HG03108 (cell line): Measurements from ENCODE around the gene SMIM45.
A peak's percentile ranks its signal among the peaks of the same experiment; 100 is the strongest.

Source experiments
- ATAC-seq: cut with Tn5 transposase; IDR thresholded peaks from one replicate; pipeline ENCODE4 v1.9.1; 2021; ENCODE audit warnings: moderate library complexity; ENCODE audit not compliant: unreplicated experiment

Gene SMIM45

GRCh38 chr22:41998361-41999261 is 46.7 kb downstream of the SMIM45 start, which contains the start of gene WBP2NL:
WBP2NL (plus strand) TSS chr22:41998788; CDS start chr22:41998819, 31 bp downstream.
- ATAC-seq = peak; percentile 58

- ATAC-seq = no peak
Measured at GRCh38 chr22:42000466-42000865, 48.5 kb downstream of the SMIM45 start.

DNA sequence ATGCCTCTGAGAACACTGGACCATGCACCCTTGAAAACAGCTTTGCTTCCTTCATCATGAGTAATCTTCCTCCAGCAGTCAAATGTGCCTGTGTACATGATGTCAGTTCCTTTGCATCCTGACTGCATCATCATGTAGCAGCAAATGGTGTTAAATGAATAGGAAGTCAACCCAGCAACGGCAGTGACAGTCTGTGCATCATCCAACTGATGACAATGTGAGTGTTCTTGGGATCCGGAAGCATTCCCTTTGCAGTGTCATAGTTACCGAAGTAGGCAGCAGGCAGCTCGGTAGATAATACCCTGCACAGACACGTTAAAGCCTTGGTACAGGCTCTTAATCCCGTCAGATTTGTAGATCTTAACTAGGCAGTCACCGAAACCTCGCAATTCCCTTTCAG is 49.2 kb downstream of the SMIM45 start:
- no peak for ATAC-seq

- ATAC-seq = no peak
Measured at GRCh38 chr22:42001706-42002105, 49.8 kb downstream of the SMIM45 start.

DNA sequence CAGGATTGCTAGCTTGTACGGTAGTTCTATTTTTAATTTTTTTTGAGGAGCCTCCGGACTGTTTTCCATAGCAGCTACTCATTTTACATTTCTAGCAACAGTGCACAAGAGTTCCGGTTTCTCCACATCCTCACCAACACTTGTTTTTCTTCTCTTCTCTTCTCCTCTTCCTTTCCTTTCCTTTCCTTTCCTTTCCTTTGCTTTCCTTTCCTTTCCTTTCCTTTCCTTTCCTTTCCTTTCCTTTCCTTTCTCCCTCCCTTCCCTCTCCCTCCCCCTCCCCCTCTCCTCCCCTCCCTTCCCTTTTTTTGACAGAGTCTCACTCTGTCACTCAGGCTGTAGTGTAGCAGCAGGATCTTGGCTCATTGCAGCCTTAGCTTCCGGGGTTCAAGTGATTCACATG is 56.0 kb downstream of the SMIM45 start:
- no peak for ATAC-seq
